Cardiac muscle cell (in vitro differentiated cells and primary cell): ENCODE measurements around the gene TFRC. TPM values are rescaled to one million over a fixed set of nuclear protein-coding genes. Genes with fewer than 3 reads are reported as not detected.

Source experiments
- polyA plus RNA-seq: library from polyadenylated mRNA; unstranded; fragments of >200 nt; fragmentation: Nextera tagmentation; extraction: Ambion mirVana; gene quantifications from 2 replicates; pipeline ENCODE4 v1.2.1, GENCODE V29; 2016
- total RNA-seq: library from RNA; depleted of rRNA; stranded (reverse); fragments of >200 nt; gene quantifications from 2 replicates; pipeline ENCODE4 v1.2.3, GENCODE V29; 2016

The TFRC gene
- total and polyA plus RNA-seq, 2 experiments from 2014 or later: 19.6 to 81.1 TPM

Other genes starting within 250 kb of the TFRC start
- 61.5 and 95.3 TPM in 2 replicates for gene TNK2, start 173.5 kb downstream of the TFRC start, total RNA-seq
- 26.1 and 29.8 TPM in 2 replicates for gene TNK2, start 173.5 kb downstream of the TFRC start, polyA plus RNA-seq
- gene ZDHHC19, start 129.3 kb upstream of the TFRC start, total RNA-seq: 1.4 TPM in 1 of 2 replicates, not detected in the other
- gene ZDHHC19, start 129.3 kb upstream of the TFRC start, polyA plus RNA-seq: 0.26 and 1.1 TPM in 2 replicates
- gene SLC51A, start 134.4 kb upstream of the TFRC start, total RNA-seq: not detected in 2 replicates
- 3.9 and 5.1 TPM in 2 replicates for gene SLC51A, start 134.4 kb upstream of the TFRC start, polyA plus RNA-seq
- gene PCYT1A, start 205.6 kb upstream of the TFRC start, total RNA-seq: 55.2 and 66.5 TPM in 2 replicates
- gene PCYT1A, start 205.6 kb upstream of the TFRC start, polyA plus RNA-seq: 23.6 and 30.6 TPM in 2 replicates
- gene DYNLT2B, start 236.2 kb upstream of the TFRC start, total RNA-seq: 24.6 and 38.7 TPM in 2 replicates
- 81.7 and 86.5 TPM in 2 replicates for gene DYNLT2B, start 236.2 kb upstream of the TFRC start, polyA plus RNA-seq